Measurements from ENCODE around the gene PAM.
"Not testable (repeated sequence)": the region's sequence is repeated elsewhere in the genome, so short reads cannot be mapped to it uniquely, and the experiment has no call there.

The PAM gene

DNA sequence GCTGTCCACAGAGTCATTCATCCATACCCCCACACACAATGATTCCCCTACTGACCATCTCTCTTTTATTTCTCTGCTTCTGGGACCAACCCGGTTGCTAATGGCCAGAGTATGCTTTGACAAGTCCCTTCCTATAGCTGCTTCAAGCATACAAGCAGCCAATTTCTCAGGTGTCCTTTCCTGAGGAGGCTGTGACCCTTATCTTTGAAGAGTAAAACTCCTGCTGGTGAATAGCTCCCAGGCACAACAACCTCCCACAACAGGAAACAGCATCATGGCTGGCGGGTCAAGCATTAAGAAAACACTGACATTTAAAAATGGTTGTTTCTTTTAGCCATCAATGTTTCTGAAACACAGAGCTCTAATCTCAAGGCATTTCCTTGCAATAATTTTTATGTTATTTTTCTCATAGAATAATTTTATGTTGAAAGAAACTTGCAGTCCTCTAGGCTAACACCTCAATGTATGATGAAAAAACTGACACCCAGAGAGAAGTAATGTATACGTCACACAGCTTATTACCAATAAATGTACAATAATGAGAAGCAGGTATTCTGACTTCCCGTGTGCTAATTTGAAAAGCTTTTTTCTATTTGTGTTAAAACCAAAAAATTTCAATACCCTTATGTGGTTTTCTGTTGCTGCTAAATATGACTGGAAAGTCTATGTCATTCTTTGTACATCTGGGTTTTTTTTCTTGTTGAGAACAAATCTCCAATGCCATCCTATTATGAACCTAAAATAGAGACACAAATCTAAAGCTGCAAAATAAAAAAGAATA, 7.5 kb upstream of the PAM start:
- DNase-seq (ENCODE audit: low read depth in 1 of 2, low spot score in 1 of 2): no peak
- TF ChIP-seq, protein P1, sequence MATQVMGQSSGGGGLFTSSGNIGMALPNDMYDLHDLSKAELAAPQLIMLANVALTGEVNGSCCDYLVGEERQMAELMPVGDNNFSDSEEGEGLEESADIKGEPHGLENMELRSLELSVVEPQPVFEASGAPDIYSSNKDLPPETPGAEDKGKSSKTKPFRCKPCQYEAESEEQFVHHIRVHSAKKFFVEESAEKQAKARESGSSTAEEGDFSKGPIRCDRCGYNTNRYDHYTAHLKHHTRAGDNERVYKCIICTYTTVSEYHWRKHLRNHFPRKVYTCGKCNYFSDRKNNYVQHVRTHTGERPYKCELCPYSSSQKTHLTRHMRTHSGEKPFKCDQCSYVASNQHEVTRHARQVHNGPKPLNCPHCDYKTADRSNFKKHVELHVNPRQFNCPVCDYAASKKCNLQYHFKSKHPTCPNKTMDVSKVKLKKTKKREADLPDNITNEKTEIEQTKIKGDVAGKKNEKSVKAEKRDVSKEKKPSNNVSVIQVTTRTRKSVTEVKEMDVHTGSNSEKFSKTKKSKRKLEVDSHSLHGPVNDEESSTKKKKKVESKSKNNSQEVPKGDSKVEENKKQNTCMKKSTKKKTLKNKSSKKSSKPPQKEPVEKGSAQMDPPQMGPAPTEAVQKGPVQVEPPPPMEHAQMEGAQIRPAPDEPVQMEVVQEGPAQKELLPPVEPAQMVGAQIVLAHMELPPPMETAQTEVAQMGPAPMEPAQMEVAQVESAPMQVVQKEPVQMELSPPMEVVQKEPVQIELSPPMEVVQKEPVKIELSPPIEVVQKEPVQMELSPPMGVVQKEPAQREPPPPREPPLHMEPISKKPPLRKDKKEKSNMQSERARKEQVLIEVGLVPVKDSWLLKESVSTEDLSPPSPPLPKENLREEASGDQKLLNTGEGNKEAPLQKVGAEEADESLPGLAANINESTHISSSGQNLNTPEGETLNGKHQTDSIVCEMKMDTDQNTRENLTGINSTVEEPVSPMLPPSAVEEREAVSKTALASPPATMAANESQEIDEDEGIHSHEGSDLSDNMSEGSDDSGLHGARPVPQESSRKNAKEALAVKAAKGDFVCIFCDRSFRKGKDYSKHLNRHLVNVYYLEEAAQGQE (IDR thresholded peaks at IDR 0.05; ENCODE audit: insufficient replicate concordance, low read depth): no peak
- no peaks in the 10 kb centered on the region for H3K27me3 ChIP-seq (ENCODE audit: insufficient read depth, poor library complexity, severe bottlenecking)

DNA sequence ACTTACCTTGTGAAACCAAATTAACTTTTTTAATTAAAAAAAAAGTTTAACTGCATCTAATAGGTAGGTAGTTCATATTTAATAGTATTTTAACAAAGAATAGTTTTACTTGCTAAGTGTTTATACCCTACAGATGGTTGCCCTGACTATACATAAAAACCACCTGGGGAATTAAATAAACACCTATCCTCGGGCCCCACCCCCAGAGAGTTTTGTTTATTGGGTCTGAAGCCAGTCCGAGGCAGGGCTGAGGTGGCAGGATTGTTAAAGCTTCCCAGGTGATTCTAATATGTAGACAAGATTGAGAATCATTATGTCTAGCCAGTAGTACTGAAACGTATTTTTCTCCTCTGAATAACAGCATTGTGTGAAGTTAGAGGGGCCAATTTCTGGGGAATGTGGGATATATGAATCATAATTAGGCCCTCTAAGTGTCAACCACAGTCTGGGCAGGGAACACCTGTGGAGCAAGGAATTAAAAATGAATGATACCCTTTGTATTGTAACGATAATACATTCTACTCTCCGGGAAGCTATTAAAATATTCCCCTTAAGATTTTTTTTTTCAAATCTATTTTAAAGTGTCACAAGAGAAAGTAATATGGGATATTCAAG, 5.6 kb upstream of the PAM start:
- TF ChIP-seq, protein P1 (IDR thresholded peaks at IDR 0.05; ENCODE audit: insufficient replicate concordance, low read depth): no peak
- TF ChIP-seq, protein P2, sequence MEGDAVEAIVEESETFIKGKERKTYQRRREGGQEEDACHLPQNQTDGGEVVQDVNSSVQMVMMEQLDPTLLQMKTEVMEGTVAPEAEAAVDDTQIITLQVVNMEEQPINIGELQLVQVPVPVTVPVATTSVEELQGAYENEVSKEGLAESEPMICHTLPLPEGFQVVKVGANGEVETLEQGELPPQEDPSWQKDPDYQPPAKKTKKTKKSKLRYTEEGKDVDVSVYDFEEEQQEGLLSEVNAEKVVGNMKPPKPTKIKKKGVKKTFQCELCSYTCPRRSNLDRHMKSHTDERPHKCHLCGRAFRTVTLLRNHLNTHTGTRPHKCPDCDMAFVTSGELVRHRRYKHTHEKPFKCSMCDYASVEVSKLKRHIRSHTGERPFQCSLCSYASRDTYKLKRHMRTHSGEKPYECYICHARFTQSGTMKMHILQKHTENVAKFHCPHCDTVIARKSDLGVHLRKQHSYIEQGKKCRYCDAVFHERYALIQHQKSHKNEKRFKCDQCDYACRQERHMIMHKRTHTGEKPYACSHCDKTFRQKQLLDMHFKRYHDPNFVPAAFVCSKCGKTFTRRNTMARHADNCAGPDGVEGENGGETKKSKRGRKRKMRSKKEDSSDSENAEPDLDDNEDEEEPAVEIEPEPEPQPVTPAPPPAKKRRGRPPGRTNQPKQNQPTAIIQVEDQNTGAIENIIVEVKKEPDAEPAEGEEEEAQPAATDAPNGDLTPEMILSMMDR (IDR thresholded peaks at IDR 0.05; ENCODE audit: insufficient read depth, low read length): no peak
- TF ChIP-seq SPI1 (IDR thresholded peaks at IDR 0.05; ENCODE audit: borderline replicate concordance, low read depth) (no peak), POLR2AphosphoS5 (IDR thresholded peaks at IDR 0.05; ENCODE audit: low read depth) (no peak), GABPA (IDR thresholded peaks at IDR 0.05; ENCODE audit: low read depth) (no peak)
- Histone ChIP-seq H3K4me3 (replicated peaks; ENCODE audit: insufficient read depth, low read length) (no peak overlapping the region), H3K27ac (replicated peaks) (no peak overlapping the region), H3K27me3 (ENCODE audit: insufficient read depth, poor library complexity, severe bottlenecking) (no peaks in the 10 kb centered on the region)
- DNase-seq (ENCODE audit: low read depth in 1 of 2, low spot score in 1 of 2): no peak

More for the DNA sequence above, 7.5 kb upstream of the PAM start:
- Histone ChIP-seq H3K27ac (replicated peaks) (no peak overlapping the region), H3K4me3 (replicated peaks; ENCODE audit: insufficient read depth, low read length) (no peak overlapping the region)

DNA sequence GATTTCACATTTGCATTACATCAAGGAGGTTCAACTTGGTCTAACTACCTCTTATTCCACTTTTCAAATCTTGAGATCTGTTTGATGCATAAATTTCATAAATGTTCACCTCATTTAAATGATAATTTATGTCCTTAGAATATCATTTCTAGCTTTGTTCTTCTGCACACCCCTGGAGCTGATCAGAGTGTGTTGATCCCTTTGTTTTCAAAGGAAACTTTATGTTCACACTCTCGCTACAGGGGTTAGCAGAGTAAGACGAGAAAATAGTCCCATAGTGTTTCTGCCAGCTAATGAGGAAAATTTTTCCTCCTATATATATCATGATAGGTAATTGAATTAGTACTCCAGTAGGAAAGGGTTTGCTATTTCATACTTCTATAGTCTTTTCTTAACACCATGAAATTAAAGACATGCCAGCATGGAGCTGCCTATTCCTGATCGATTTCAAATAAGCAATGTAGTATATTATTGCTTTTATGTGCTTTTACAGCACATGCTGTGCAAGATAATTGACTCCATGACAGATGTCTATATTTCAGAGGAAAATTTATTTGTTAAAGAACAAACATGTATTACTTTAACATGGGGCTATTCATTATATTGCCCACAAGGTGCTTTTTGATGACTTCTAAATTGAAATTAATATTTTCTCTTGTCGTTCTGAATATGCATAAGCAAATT, 4.8 kb upstream of the PAM start:
- no peak for DNase-seq (ENCODE audit: low read depth in 1 of 2, low spot score in 1 of 2)
- Histone ChIP-seq H3K27ac (replicated peaks) (no peak overlapping the region), H3K27me3 (ENCODE audit: insufficient read depth, poor library complexity, severe bottlenecking) (no peaks in the 10 kb centered on the region), H3K4me3 (replicated peaks; ENCODE audit: insufficient read depth, low read length) (no peak overlapping the region)
- no peak for TF ChIP-seq SPI1 (IDR thresholded peaks at IDR 0.05; ENCODE audit: borderline replicate concordance, low read depth)
- TF ChIP-seq GABPA (IDR thresholded peaks at IDR 0.05; ENCODE audit: low read depth): no peak
- TF ChIP-seq, protein P1 (IDR thresholded peaks at IDR 0.05; ENCODE audit: insufficient replicate concordance, low read depth): no peak

DNA sequence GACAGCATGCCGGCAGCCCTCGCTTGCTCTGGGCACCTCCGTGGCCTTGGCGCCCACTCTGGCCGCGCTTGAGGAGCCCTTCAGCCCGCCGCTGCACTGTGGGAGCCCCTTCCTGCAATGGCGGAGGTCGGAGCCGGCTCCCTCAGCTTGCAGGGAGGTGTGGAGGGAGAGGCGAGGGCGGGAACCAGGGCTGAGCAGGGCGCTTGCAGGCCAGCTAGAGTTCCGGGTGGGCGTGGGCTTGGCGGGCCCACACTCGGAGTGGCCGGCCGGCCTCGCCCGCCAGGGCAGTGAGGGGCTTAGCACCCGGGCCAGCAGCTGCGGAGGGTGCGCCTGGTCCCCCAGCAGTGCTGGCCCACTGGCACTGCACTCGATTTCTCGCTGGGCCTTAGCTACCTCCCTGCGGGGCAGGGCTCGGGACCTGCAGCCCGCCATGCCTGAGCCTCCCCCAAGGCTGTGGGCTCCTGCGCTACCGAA, 3.2 kb upstream of the PAM start:
- H3K27ac ChIP-seq (replicated peaks); H3K4me3 ChIP-seq (replicated peaks; ENCODE audit: insufficient read depth, low read length); H3K27me3 ChIP-seq (ENCODE audit: insufficient read depth, poor library complexity, severe bottlenecking); DNase-seq (ENCODE audit: low read depth in 1 of 2, low spot score in 1 of 2): not testable (repeated sequence)
